ENCODE data around the gene TAT.
"Not testable (repeated sequence)": the region's sequence is repeated elsewhere in the genome, so short reads cannot be mapped to it uniquely, and the experiment has no call there.

TAT gene

GRCh38 chr16:71567931-71568330 lies 9.0 kb downstream of the TAT start:
- no peak for TF ChIP-seq CTCF (IDR thresholded peaks at IDR 0.05; ENCODE audit: insufficient read depth, low read depth, low read length, missing control alignments)
- DNase-seq (ENCODE audit: low read depth), result no peak
- H3K4me3 ChIP-seq (ENCODE audit: low read depth, low read length), result no peak overlapping the region

GRCh38 chr16:71565812-71566700 lies 10.8 kb downstream of the TAT start:
- no peak for TF ChIP-seq CTCF (IDR thresholded peaks at IDR 0.05; ENCODE audit: insufficient read depth, low read depth, low read length, missing control alignments)
- H3K4me3 ChIP-seq (ENCODE audit: low read depth, low read length), result peak overlapping the region; percentile 79
- DNase-seq (ENCODE audit: low read depth), result peak; percentile 55

GRCh38 chr16:71564335-71564967 lies 12.4 kb downstream of the TAT start:
- peak overlapping the region; percentile 79 for H3K4me3 ChIP-seq (ENCODE audit: low read depth, low read length)
- TF ChIP-seq CTCF (IDR thresholded peaks at IDR 0.05; ENCODE audit: insufficient read depth, low read depth, low read length, missing control alignments), result no peak
- peak; percentile 99 for DNase-seq (ENCODE audit: low read depth)

- H3K4me3 ChIP-seq (ENCODE audit: low read depth, low read length), result no peak overlapping the region
- DNase-seq (ENCODE audit: low read depth), result no peak
- TF ChIP-seq CTCF (IDR thresholded peaks at IDR 0.05; ENCODE audit: insufficient read depth, low read depth, low read length, missing control alignments), result no peak
These were observed 14.3 kb downstream of the TAT start for GRCh38 chr16:71562552-71562951.

GRCh38 chr16:71561886-71562285 lies 15.0 kb downstream of the TAT start:
- DNase-seq (ENCODE audit: low read depth); H3K4me3 ChIP-seq (ENCODE audit: low read depth, low read length): not testable (repeated sequence)

GRCh38 chr16:71559855-71560254 lies 17.0 kb downstream of the TAT start:
- no peak for TF ChIP-seq CTCF (IDR thresholded peaks at IDR 0.05; ENCODE audit: insufficient read depth, low read depth, low read length, missing control alignments)
- DNase-seq (ENCODE audit: low read depth), result no peak
- no peak overlapping the region for H3K4me3 ChIP-seq (ENCODE audit: low read depth, low read length)

GRCh38 chr16:71557954-71558582 lies 18.8 kb downstream of the TAT start:
- no peak for DNase-seq (ENCODE audit: low read depth)

More at GRCh38 chr16:71557954-71558582, 18.8 kb downstream of the TAT start:
- TF ChIP-seq CTCF (IDR thresholded peaks at IDR 0.05; ENCODE audit: insufficient read depth, low read depth, low read length, missing control alignments), result no peak
- no peak overlapping the region for H3K4me3 ChIP-seq (ENCODE audit: low read depth, low read length)

All from GM12865 (cell line).